Upper lobe of left lung (tissue), 4 donors: ENCODE results near the gene PIK3CD.
A peak's percentile ranks its signal among the peaks of the same experiment; 100 is the strongest.

Experiments
- POLR2AphosphoS5 ChIP-seq, 2 donors: sonication (generic); formaldehyde crosslinking; IDR thresholded peaks; one replicate each; pipeline ENCODE4 v1.5.1; 2017; ENCODE audit warnings: antibody characterized with exemption in 2 of 2
- TF ChIP-seq, protein P1 (sequence below), 6 experiments: fragments of 450-650 bp in 4 of 6; fragments of 200-600 bp in 2 of 6; sonication (generic) in 2 of 6; IDR thresholded peaks; one replicate each; pipeline ENCODE4 v1.5.1; 2016 to 2019; ENCODE audit warnings: antibody characterized with exemption in 6 of 6

GRCh38 chr1:9730096-9730901 lies 78.8 kb downstream of the PIK3CD start:
- TF ChIP-seq, protein P1, sequence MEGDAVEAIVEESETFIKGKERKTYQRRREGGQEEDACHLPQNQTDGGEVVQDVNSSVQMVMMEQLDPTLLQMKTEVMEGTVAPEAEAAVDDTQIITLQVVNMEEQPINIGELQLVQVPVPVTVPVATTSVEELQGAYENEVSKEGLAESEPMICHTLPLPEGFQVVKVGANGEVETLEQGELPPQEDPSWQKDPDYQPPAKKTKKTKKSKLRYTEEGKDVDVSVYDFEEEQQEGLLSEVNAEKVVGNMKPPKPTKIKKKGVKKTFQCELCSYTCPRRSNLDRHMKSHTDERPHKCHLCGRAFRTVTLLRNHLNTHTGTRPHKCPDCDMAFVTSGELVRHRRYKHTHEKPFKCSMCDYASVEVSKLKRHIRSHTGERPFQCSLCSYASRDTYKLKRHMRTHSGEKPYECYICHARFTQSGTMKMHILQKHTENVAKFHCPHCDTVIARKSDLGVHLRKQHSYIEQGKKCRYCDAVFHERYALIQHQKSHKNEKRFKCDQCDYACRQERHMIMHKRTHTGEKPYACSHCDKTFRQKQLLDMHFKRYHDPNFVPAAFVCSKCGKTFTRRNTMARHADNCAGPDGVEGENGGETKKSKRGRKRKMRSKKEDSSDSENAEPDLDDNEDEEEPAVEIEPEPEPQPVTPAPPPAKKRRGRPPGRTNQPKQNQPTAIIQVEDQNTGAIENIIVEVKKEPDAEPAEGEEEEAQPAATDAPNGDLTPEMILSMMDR (IDR thresholded peaks at IDR 0.05): no peak
- peak in 1 of 2 donors; percentile 29 for TF ChIP-seq POLR2AphosphoS5 (IDR thresholded peaks at IDR 0.05)
